Muscle layer of duodenum (tissue), 2 donors: Measurements from ENCODE around the gene CSH1.
"Not testable (repeated sequence)": the region's sequence is repeated elsewhere in the genome, so short reads cannot be mapped to it uniquely, and the experiment has no call there.

Experiments
- H3K27ac ChIP-seq: one replicate; pipeline ENCODE4 v1.7.0; 2013; ENCODE audit warnings: mild to moderate bottlenecking, low read length
- H3K27me3 ChIP-seq: one replicate; pipeline ENCODE4 v1.7.0; 2013; ENCODE audit warnings: low read depth, mild to moderate bottlenecking, control low read depth, low read length
- H3K36me3 ChIP-seq, 2 donors: one replicate each; pipeline ENCODE4 v1.7.0; 2013; ENCODE audit warnings: low read length in 2 of 2, control low read depth in 1 of 2, mild to moderate bottlenecking in 1 of 2; ENCODE audit not compliant: insufficient read depth in 2 of 2, control insufficient read depth in 1 of 2
- H3K4me1 ChIP-seq, 2 donors: one replicate each; pipeline ENCODE4 v1.7.0; 2013; ENCODE audit warnings: low read length in 2 of 2, mild to moderate bottlenecking in 2 of 2, control low read depth in 1 of 2, moderate library complexity in 1 of 2; ENCODE audit not compliant: insufficient read depth in 2 of 2, control insufficient read depth in 1 of 2
- H3K4me3 ChIP-seq, 2 donors: one replicate each; pipeline ENCODE4 v1.7.0; 2013; ENCODE audit warnings: low read length in 2 of 2, low read depth in 1 of 2, mild to moderate bottlenecking in 1 of 2
- H3K9me3 ChIP-seq, 2 donors: one replicate each; pipeline ENCODE4 v1.7.0; 2013; ENCODE audit warnings: low read length in 2 of 2, control low read depth in 1 of 2, mild to moderate bottlenecking in 1 of 2; ENCODE audit not compliant: control insufficient read depth in 1 of 2
- donor health status: healthy.

Gene CSH1

DNA sequence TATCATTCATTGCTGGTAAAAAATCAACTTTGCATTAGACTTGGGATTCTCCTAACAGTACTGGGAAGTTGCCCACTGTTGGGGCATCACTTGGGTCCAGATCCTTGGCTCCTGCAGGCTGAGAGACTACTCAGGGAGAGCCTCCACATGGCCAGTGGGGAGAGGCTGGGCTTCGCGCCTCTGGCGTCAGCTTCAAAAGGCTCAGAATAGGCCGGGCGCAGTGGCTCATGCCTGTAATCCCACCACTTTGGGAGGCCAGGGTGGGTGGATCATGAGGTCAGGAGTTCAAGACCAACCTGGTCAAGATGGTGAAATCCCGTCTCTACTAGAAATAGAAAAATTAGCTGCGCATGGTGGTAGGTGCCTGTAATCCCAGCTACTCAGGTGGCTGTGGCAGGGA is 18.1 kb upstream of the CSH1 start:
- Histone ChIP-seq H3K4me1 (no peaks in the 10 kb centered on the region), H3K36me3 (no peaks in the 10 kb centered on the region), H3K27ac (no peak overlapping the region), H3K4me3 (no peak overlapping the region), H3K27me3 (no peaks in the 10 kb centered on the region), H3K9me3 (no peaks in the 10 kb centered on the region)

- no peaks in the 10 kb centered on the region for H3K36me3 ChIP-seq
- no peaks in the 10 kb centered on the region for H3K27me3 ChIP-seq
- no peak overlapping the region for H3K27ac ChIP-seq
- H3K4me1 ChIP-seq, result no peaks in the 10 kb centered on the region
- no peak overlapping the region for H3K4me3 ChIP-seq
- H3K9me3 ChIP-seq, result no peaks in the 10 kb centered on the region
Measured at GRCh38 chr17:63911657-63912100, 15.3 kb upstream of the CSH1 start.

DNA sequence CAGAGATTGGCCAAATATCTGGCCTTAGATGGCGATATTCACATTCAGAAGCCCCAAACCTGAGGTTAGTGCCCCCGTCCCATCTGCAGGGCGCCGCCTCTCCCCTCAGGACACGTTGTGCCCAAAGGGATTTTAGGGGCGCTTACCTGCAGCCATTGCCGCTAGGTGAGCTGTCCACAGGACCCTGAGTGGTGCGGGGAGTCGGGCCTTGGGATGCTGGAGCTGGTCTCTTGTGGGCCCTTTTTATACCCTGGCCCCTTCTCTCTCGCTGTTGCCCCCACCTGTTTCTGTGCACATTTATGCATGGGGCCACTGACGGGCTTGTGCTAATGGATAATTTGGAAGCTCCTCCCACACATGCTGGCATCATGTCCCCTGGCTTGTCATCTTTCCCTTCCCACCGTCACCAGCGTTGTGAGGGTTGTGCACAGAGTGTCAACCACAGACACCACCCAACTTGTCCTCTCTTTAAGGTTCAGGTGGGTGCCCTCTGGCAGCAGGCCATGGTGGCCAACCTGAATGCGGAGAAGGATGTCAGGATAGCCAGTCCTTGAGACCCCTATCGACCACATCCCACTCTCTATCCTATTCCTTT is 14.8 kb upstream of the CSH1 start, which contains the start of gene CSHL1:
Gene CSHL1, minus strand, starts transcription at position 218 of the 595 bp plus-strand sequence. Its CDS starts 62 bp downstream, at position 156.
- no peaks in the 10 kb centered on the region for H3K4me1 ChIP-seq
- no peaks in the 10 kb centered on the region for H3K27me3 ChIP-seq
- H3K4me3 ChIP-seq, result no peak within 1 kb of the TSS
- H3K36me3 ChIP-seq, result no peaks in the 10 kb centered on the region
- no peaks in the 10 kb centered on the region for H3K9me3 ChIP-seq
- no peak within 1 kb of the TSS for H3K27ac ChIP-seq

DNA sequence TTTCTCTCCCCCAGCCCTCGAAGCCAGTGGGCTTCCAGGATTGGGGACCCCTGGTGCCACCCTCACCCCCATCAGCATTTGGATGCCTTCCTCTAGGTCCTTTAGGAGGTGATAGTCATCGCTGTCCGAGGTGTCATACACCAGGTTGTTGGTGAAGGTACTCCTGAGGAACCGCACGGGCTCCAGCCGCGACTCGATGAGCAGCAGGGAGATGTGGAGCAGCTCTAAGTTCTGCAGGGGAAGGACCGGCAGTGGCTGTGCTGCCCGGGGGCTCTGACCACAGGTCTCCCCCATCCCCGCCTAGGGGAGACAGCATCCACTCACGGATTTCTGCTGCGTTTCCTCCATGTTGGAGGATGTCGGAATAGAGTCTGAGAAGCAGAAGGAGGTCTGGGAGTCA is 13.7 kb upstream of the CSH1 start:
- Histone ChIP-seq H3K4me1 (no peaks in the 10 kb centered on the region), H3K27me3 (no peaks in the 10 kb centered on the region), H3K9me3 (no peaks in the 10 kb centered on the region), H3K4me3 (no peak overlapping the region), H3K27ac (no peak overlapping the region), H3K36me3 (no peaks in the 10 kb centered on the region)

- H3K4me3 ChIP-seq, H3K9me3 ChIP-seq, H3K4me1 ChIP-seq, H3K36me3 ChIP-seq, H3K27ac ChIP-seq, H3K27me3 ChIP-seq: not testable (repeated sequence)
Measured at GRCh38 chr17:63909586-63909985, 13.2 kb upstream of the CSH1 start.

GRCh38 chr17:63907161-63907778 is 10.9 kb upstream of the CSH1 start:
- not testable (repeated sequence) for H3K9me3 ChIP-seq, H3K4me3 ChIP-seq, H3K4me1 ChIP-seq, H3K27ac ChIP-seq, H3K27me3 ChIP-seq, H3K36me3 ChIP-seq

DNA sequence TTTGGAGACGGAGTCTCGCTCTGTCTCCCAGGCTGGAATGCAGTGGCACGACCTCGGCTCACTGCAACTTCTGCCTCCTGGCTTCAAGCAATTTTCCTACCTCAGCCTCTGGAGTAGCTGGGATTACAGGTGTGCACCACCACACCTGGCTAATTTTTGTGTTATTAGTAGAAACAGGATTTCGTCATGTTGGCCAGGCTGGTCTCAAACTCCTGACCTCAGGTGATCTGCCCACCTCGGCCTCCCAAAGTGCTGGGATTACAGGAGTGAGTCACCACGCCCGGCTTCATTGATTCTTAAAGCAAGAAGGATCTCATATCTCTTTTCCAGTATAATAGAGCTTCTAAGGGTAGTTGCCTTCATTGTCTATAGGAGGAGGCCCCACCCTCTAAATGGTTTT is 8.4 kb upstream of the CSH1 start:
- H3K9me3 ChIP-seq, H3K4me1 ChIP-seq: not testable (repeated sequence)

GRCh38 chr17:63903787-63904201 is 7.4 kb upstream of the CSH1 start:
- H3K9me3 ChIP-seq, H3K27me3 ChIP-seq, H3K4me3 ChIP-seq, H3K27ac ChIP-seq, H3K36me3 ChIP-seq, H3K4me1 ChIP-seq: not testable (repeated sequence)

More for the DNA sequence above, 8.4 kb upstream of the CSH1 start:
- H3K36me3 ChIP-seq, H3K27ac ChIP-seq, H3K4me3 ChIP-seq, H3K27me3 ChIP-seq: not testable (repeated sequence)

DNA sequence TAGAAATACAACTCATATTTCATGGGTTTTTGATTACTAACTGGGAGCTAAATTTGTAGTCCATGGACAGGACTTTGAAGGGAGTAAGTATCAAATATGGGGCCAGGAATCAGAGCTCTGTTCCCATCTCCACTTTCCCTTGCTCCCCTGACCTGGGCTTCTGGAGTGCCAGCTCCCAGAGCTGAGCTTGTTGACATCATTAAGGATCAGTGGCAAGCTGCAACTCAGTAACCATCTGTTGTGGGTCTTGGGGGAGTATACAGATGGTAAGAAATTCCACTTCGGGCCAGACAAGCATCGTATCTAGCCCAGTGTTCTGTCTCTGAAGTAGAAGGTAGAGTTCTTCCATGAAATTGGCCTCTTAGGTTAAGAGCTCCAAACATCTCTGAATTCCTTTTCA is 5.6 kb upstream of the CSH1 start:
- H3K4me1 ChIP-seq, H3K9me3 ChIP-seq, H3K27ac ChIP-seq, H3K27me3 ChIP-seq, H3K4me3 ChIP-seq, H3K36me3 ChIP-seq: not testable (repeated sequence)

DNA sequence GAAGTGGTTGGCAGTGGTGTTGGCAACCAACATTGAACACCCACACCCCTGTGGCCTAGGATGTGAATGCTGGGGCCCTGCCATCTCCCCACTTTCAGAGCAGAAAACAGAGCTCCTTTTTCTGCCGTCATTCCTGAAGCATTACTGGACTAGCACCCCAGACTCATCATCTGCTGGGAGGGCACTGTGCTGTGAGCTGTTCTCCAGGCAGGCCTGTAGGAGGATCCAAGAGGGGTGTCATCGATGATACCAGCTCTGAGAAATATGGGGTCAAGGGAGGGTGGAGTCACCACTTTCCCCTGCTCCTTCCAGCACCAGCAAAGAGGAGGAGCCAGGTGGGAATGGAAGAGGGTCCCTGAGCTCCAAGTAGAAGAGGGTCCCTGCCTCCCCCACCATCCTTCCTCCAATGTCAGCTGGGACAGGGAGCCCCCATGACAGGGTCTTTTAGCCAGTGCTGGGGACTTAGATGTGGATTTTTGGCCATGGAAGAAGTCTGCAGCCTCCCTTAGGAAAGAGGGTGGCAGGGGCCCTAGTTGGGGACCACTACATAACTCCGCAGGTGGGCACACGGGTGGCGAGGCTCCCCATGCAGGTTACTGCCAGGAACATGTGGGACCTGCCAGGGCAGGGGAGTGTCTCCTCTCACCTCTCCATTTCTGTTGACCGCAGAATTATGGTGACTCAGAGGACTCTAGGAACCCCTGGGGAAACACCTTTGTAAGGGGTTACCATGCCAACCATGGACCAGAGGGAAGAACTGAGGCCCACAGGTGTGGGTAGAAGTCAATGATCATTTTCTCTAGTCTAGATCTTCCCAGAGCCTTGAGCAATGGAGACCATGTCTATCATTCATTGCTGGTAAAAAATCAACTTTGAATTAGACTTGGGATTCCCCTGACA is 2.8 kb upstream of the CSH1 start:
- H3K27ac ChIP-seq, H3K36me3 ChIP-seq, H3K4me1 ChIP-seq, H3K4me3 ChIP-seq, H3K9me3 ChIP-seq, H3K27me3 ChIP-seq: not testable (repeated sequence)

DNA sequence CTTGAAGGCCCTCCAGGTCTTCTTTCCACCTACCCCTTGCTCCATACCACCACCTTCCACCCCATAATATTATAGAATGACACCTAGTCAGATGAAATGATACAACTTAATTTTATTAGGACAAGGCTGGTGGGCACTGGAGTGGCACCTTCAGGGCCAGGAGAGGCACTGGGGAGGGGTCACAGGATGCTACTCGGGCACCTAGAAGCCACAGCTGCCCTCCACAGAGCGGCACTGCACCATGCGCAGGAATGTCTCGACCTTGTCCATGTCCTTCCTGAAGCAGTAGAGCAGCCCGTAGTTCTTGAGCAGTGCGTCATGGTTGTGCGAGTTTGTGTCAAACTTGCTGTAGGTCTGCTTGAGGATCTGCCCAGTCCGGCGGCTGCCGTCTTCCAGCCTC is 1.6 kb downstream of the CSH1 start:
- not testable (repeated sequence) for H3K4me1 ChIP-seq, H3K36me3 ChIP-seq, H3K27ac ChIP-seq, H3K9me3 ChIP-seq, H3K27me3 ChIP-seq, H3K4me3 ChIP-seq
